Astrocyte of the cerebellum (primary cell): Measurements from ENCODE around the gene NPHP4.

Experiments used
- DNase-seq: peaks from one replicate; pipeline ENCODE4 v3.0.0-alpha.2; 2011; ENCODE audit warnings: low read depth
- H3K4me3 ChIP-seq: 2 replicates; pipeline ENCODE4 v1.5.1; 2011; ENCODE audit warnings: mild to moderate bottlenecking, low read depth, low read length, moderate library complexity
- CTCF ChIP-seq: IDR thresholded peaks from 2 replicates; pipeline ENCODE4 v1.5.1; 2012; ENCODE audit warnings: low read length, low read depth, moderate library complexity, mild to moderate bottlenecking; ENCODE audit errors: missing control alignments
- in situ Hi-C: cut with HindIII; loops from 2 replicates; pipeline ENCODE4 v1.10.0; 2017; ENCODE audit warnings: low sequenced_read_pairs

The NPHP4 gene

GRCh38 chr1:5951846-5952410 lies 40.3 kb downstream of the NPHP4 start:
- in situ Hi-C loops: no loop called here
- H3K4me3 ChIP-seq: no peak overlapping the region
- TF ChIP-seq CTCF: no peak
- no peak for DNase-seq

GRCh38 chr1:5950994-5951785 lies 41.0 kb downstream of the NPHP4 start:
- DNase-seq: no peak
- TF ChIP-seq CTCF: no peak
- in situ Hi-C loops: no loop called here
- no peak overlapping the region for H3K4me3 ChIP-seq

- in situ Hi-C loops: no loop called here
- no peak overlapping the region for H3K4me3 ChIP-seq
- TF ChIP-seq CTCF: no peak
- no peak for DNase-seq
Measured at GRCh38 chr1:5950201-5950895, 41.9 kb downstream of the NPHP4 start.

GRCh38 chr1:5949761-5950100 lies 42.5 kb downstream of the NPHP4 start:
- TF ChIP-seq CTCF: no peak
- in situ Hi-C loops: no loop called here
- H3K4me3 ChIP-seq: no peak overlapping the region
- no peak for DNase-seq

- DNase-seq: no peak
- no peak overlapping the region for H3K4me3 ChIP-seq
- peak; percentile 14 for TF ChIP-seq CTCF
- in situ Hi-C loops: no loop called here
Measured at GRCh38 chr1:5949085-5949760, 43.0 kb downstream of the NPHP4 start.

GRCh38 chr1:5948681-5949005 lies 43.6 kb downstream of the NPHP4 start:
- H3K4me3 ChIP-seq: no peak overlapping the region
- in situ Hi-C loops: no loop called here
- no peak for DNase-seq
- TF ChIP-seq CTCF: no peak
